Measurements from ENCODE around the gene MGAT3. TPM values are rescaled to one million over a fixed set of nuclear protein-coding genes. Genes with fewer than 3 reads are reported as not detected.

Gene MGAT3
- total RNA-seq, 1 experiment from 2014 or later: 0.20 TPM

DNA sequence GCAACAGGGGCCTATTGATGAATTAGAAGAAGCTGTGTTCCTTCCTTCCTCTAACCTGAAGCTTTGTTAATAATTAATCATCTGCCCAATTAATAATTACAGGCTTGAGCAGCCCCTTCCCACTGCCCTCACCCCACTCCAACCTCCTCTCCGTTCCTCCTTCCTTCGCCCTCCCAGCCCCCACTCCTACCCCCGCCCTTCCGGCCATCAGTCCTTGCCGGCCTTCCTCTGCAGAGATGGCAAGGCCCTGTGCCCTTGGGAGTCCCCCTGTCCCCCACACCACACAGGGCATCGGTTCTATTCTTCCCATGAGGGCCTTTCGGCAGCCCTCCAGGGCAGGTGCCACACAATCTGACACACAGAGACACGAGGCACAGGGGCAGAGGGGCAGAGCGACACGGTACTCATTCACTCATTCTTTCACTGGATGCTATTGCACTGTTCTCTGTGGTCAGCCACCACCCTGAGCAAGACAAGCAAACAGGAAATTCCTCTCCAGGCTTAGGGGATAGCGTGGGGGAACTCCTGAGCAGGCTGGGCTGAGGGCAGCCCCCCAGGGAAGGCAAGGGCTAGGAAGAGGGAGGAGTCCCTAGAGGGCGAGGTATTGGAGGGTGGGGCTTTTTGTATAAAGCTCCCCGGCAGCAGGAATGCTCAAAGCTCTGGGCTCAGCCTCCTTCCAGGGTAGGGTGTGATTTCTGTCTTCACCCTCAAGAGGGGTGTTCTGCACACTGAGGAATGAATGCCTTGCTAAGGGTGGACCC is 14.7 kb downstream of the MGAT3 start:
- no peaks in the 10 kb centered on the region for H4K20me1 ChIP-seq (ENCODE audit: insufficient read depth)
- no TSS peak for BruUV-seq (replicated peaks)
- no peak overlapping the region for H3K27ac ChIP-seq (ENCODE audit: low read depth, low read length)
- intact Hi-C loops (cut with micrococcal nuclease): no loop called here
- POLR2A ChIA-PET: no interaction called here
- RAD21 ChIA-PET (ENCODE audit: low non-redundant PET in 1 of 2, low total read pairs in 2 of 2, uncharacterized antibody in 2 of 2, unreplicated experiment in 2 of 2): no interaction called here
- CTCF ChIA-PET: no interaction called here
- no peak overlapping the region for H3K4me3 ChIP-seq (replicated peaks in 1 of 2; ENCODE audit: low read depth in 1 of 2, low read length in 2 of 2)
- no peak overlapping the region for H3K4me2 ChIP-seq (ENCODE audit: low read length)
- no peaks in the 10 kb centered on the region for H3K9me2 ChIP-seq (ENCODE audit: insufficient read depth)
- no peaks in the 10 kb centered on the region for H3K36me3 ChIP-seq (ENCODE audit: control insufficient read depth in 1 of 2, insufficient read depth in 2 of 2, low read length in 2 of 2)
- no peak overlapping the region for H2AFZ ChIP-seq (ENCODE audit: low read depth, low read length, poor library complexity, severe bottlenecking)
- TF ChIP-seq JUND (IDR thresholded peaks at IDR 0.05): no peak
- no peak for TF ChIP-seq SP1 (IDR thresholded peaks at IDR 0.05; ENCODE audit: low read depth)
- TF ChIP-seq, protein P1, sequence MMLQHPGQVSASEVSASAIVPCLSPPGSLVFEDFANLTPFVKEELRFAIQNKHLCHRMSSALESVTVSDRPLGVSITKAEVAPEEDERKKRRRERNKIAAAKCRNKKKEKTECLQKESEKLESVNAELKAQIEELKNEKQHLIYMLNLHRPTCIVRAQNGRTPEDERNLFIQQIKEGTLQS (IDR thresholded peaks at IDR 0.05): no peak
- TF ChIP-seq POLR2AphosphoS5 (IDR thresholded peaks at IDR 0.05; ENCODE audit: low read depth, low read length): no peak
- TF ChIP-seq EZH2phosphoT487 (IDR thresholded peaks at IDR 0.05; ENCODE audit: borderline replicate concordance): no peak
- no peak for TF ChIP-seq CEBPB (IDR thresholded peaks at IDR 0.05; ENCODE audit: low read depth)
- TF ChIP-seq YY1 (IDR thresholded peaks at IDR 0.05; ENCODE audit: extremely low read depth, insufficient replicate concordance, low read depth, low read length): no peak
- no peak for TF ChIP-seq ZFX (IDR thresholded peaks at IDR 0.05)
- no peak for TF ChIP-seq RAD21 (IDR thresholded peaks at IDR 0.05; ENCODE audit: low read depth)
- TF ChIP-seq SIN3A (IDR thresholded peaks at IDR 0.05; ENCODE audit: low read depth): no peak
- no peak for TF ChIP-seq EGR1 (IDR thresholded peaks at IDR 0.05; ENCODE audit: low read depth)
- no peak for TF ChIP-seq CBX3 (IDR thresholded peaks at IDR 0.05; ENCODE audit: low read depth)
- no peak for TF ChIP-seq POLR2A (IDR thresholded peaks at IDR 0.05; ENCODE audit: borderline replicate concordance, extremely low read depth, insufficient read depth, insufficient read length)
- TF ChIP-seq, protein P2, sequence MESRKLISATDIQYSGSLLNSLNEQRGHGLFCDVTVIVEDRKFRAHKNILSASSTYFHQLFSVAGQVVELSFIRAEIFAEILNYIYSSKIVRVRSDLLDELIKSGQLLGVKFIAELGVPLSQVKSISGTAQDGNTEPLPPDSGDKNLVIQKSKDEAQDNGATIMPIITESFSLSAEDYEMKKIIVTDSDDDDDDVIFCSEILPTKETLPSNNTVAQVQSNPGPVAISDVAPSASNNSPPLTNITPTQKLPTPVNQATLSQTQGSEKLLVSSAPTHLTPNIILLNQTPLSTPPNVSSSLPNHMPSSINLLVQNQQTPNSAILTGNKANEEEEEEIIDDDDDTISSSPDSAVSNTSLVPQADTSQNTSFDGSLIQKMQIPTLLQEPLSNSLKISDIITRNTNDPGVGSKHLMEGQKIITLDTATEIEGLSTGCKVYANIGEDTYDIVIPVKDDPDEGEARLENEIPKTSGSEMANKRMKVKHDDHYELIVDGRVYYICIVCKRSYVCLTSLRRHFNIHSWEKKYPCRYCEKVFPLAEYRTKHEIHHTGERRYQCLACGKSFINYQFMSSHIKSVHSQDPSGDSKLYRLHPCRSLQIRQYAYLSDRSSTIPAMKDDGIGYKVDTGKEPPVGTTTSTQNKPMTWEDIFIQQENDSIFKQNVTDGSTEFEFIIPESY (IDR thresholded peaks at IDR 0.05; ENCODE audit: extremely low read depth, insufficient replicate concordance, low read length): no peak
- no peak for TF ChIP-seq EZH2 (IDR thresholded peaks at IDR 0.05)
- no peak for TF ChIP-seq FOSL1 (IDR thresholded peaks at IDR 0.05; ENCODE audit: low read depth)
- no peak overlapping the region for H3K9ac ChIP-seq (ENCODE audit: low read length)
- no peaks in the 10 kb centered on the region for H3K79me2 ChIP-seq (ENCODE audit: insufficient read depth, low read length)
- peaks cover 0 to 13% of the 10 kb centered on the region in 2 experiments; a peak in 1 of 4 replicates for H3K4me1 ChIP-seq (ENCODE audit: control insufficient read depth in 1 of 2, insufficient read depth in 2 of 2, low read length in 2 of 2)
- H3K9me3 ChIP-seq (ENCODE audit: control insufficient read depth in 1 of 2, insufficient read depth in 1 of 2, low read depth in 1 of 2, low read length in 2 of 2): no peaks in the 10 kb centered on the region
- no peak for DNase-seq (ENCODE audit: low read depth, low spot score)
- peak; percentile 38; the same call in 1 of the 2 replicates for ATAC-seq
- H3K27me3 ChIP-seq (ENCODE audit: insufficient read depth, low read length): no peaks in the 10 kb centered on the region

Data from HCT116 (cell line).